GM19239 (cell line): Measurements from ENCODE around the gene ANKRD35.
A peak's percentile ranks its signal among the peaks of the same experiment; 100 is the strongest.
"Not testable (repeated sequence)": the region's sequence is repeated elsewhere in the genome, so short reads cannot be mapped to it uniquely, and the experiment has no call there.

Experiments
- DNase-seq: peaks from one replicate; pipeline ENCODE4 v3.0.0; 2011; ENCODE audit warnings: low spot score; ENCODE audit not compliant: insufficient read length
- FAIRE-seq: peaks from 2 replicates; lab custom pipeline; 2011; peaks lifted over from hg19 to GRCh38; lab: Jason Lieb, UNC

ANKRD35 gene

DNA sequence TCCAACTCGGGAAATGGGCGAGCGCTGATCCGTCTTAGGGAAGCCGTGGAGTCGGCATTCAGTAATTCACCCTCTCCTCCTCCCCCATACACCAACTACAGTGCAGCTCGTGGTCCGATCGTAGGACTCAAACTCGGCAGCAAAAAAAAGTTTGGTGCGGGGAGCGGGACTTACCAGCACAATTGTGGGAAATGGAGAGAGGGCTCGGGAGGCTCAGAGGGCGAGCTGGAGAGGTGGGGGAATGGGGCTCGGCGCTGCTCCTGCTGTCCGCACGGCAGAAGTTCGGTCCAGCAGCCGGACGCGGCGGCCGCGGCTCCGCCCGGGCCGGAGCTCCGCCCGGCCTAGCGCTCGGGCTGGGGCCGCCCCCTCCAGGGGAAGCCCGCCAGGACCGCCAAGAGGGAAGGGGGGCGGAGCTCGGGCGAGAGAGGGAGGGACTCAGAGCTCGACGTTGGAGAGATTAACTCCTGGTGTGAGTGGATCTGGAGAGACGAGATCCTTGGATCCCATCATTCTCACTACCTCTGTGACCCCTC is 26.1 kb downstream of the ANKRD35 start:
- FAIRE-seq (peak; percentile 88), DNase-seq (peak; percentile 74)

DNA sequence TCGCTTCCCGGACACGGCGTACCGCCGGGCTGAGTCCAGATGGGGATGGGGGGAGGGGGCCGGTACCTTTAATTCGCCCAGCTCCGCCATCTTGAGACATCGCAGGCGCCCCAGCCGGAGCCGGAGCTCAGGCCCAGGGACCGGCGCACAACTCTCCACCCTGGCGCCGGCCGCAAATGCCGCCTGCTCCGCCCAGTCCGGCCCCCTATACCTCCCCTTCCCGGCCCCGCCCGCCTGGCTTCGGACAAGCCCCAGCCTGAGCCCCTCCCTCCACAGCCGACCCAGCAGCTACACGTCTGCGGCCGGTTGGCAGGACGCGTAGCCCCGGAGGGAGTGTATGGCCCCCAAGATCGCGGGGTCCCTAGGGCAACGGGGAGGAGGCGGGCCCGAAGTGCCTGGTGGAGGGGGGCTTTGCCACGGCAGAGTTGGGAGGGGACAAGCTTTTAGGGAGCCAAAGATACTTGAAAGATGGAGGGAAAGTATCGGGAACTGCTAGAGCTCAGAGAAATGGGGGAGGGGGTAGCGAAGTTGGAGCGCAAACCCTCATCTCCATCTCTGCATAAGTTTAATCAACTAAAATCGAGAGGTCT is 26.7 kb downstream of the ANKRD35 start, which contains the start of gene PIAS3:
TSS of gene PIAS3 (minus strand) at position 181 of the 590 bp plus-strand sequence. CDS start at position 90, 91 bp downstream.
- FAIRE-seq, result peak; percentile 89

DNA sequence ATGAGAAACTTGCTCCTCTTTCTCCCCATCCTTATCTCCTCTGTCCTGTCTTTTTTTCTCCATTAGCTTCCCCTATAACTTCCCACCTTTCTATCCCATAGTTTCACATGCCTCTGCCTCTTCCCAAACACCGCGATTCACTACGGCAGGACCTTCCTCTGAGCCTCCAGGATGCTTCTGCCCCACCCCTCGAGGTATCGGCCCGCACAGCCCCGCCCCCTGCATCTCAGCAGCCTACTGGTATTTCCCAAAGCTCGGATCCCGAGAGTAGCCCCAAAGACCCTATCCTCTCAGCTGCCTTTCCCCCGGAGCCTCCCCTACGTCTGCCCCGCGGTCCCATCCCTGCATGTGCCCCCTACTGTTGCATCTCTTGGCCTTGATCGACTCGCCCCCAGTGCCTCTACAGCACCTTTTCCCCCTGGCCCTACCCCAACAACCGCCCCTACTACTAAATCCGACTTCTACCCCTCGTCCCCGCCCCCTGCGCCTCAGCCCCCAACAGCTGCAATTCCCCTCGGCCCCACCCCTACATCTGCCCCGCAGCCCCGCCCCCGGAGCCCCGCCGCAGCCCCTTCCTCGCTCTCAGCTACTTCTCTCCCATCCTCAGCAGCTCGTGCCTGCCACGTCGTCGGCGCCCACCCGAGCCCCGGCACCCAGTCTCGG is 27.3 kb downstream of the ANKRD35 start:
- FAIRE-seq (peak; percentile 90), DNase-seq (peak; percentile 28)

More for the DNA sequence above, 26.7 kb downstream of the ANKRD35 start, which contains the start of gene PIAS3:
- DNase-seq, result peak; percentile 91

DNA sequence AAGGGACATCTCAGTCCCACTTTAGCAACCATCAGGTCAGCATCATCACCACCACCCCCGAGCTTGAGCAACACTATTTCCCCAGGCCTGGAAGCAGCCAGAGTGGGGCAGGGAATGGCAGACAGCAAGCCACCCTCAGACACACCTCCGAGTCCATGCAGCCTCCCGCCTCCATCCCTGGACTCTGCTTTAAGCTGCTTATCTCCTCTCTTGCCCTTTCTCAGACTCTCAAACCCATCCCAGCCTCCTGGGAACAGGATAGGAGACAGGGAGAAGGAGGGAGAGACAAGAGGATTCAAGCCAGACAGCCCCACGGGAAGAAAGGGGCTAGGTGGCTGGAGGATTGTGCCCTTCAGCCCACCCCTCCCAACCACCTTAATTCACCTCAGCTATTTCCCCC is 28.5 kb downstream of the ANKRD35 start:
- no peak for FAIRE-seq
- no peak for DNase-seq

DNA sequence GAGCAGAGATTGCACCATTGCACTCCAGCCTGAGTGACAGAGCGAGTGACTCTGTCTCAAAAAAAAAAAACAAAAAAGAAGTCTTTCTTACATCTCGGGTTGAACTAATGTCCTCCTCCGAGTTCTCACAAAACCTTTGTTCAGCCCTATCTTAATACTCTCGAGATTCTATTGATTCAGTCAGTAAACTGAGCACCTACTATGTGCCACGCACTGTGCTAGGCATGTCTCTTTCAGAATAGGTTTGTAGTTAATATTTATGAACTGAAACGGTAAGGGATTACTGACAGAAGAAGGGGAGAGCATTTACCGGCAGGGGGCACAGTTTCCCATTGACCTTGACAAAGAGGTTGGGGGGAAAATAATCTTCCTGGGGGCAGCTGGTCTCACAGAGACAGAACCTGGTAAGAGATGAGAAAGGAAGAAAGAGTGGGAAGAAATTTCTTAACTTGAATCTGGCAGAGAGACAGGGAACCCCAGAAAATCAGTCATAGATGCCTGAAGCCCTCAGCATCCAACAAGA is 30.2 kb downstream of the ANKRD35 start:
- FAIRE-seq, result no peak

DNA sequence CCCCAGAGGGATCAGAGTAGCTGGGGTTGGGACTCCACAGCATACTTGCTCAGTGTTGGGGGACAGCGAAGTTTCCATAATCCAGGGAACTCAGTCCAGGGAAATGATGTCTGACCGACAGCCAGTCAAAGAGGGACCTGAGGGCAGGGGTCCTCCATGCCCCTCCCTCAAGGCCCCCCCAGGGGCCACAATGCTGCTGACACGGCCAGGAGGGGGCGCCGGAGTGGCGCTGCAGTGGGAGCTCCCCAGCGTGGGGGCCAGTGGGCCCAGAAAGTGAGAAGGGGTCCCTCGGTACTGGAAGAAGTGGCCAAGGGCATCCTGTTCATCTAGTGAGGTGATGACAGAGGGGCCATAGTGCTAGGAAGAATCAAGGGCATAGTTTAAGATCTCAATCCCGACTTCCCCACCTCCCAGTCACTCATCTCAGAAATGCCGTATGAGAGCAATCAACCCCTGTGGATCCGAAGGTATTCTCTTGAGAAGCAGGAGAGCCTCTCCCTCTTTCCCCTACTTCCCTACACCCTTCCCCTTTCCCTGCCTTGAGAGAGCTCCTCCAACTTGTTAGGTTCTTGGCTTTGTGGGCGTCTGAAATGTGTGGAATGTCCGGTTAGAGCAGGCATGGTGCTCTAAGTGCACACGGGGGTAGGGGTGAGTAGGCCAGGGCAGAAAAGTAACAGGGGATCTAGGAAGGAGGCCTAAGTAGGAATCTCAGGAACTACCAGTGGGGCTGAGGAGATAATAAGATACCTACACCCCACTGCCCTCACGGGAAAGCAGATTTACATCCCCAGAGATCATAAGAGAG is 36.1 kb downstream of the ANKRD35 start:
- FAIRE-seq, result no peak
- DNase-seq, result no peak

More for the DNA sequence above, 30.2 kb downstream of the ANKRD35 start:
- no peak for DNase-seq

DNA sequence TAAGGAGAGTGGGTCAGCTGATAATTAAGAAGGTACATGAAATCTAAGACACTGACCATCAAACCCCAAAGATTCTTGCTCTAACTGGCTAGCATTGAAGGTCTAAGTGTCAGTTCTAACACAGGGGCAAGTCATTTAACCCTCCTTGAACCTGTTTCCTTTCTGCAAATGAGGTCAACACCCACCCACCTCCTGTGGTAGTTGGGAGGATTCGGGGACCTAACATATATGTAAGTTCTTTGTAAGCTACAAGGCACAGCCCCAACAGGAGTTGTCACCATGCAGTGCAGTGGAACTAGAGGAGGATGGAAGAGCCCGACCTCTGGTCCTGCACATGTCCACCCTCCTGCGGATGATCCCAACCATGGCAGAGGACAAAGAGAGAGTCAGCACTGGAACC is 37.8 kb downstream of the ANKRD35 start:
- DNase-seq (no peak), FAIRE-seq (no peak)

DNA sequence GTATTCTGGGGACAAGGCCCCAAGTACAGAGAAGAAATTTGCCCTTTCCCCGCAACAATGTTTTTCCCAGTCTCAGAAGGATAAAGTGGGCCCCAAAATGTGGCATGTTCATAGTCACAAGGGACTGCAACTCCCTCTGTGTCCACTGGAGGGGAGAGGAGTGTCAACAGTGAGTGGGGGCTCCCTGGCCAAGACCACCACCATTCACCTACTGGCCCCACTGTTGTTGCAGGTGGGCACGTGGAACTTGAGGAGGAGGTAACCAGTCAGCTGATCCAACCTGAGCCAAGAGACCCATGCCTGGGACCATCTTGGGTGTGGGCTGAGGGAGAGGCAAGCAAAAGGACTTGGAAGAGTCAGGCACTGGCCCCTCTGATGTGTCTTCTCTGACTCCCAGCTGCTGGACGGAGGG is 39.5 kb downstream of the ANKRD35 start:
- DNase-seq (peak; percentile 45), FAIRE-seq (peak; percentile 80)

DNA sequence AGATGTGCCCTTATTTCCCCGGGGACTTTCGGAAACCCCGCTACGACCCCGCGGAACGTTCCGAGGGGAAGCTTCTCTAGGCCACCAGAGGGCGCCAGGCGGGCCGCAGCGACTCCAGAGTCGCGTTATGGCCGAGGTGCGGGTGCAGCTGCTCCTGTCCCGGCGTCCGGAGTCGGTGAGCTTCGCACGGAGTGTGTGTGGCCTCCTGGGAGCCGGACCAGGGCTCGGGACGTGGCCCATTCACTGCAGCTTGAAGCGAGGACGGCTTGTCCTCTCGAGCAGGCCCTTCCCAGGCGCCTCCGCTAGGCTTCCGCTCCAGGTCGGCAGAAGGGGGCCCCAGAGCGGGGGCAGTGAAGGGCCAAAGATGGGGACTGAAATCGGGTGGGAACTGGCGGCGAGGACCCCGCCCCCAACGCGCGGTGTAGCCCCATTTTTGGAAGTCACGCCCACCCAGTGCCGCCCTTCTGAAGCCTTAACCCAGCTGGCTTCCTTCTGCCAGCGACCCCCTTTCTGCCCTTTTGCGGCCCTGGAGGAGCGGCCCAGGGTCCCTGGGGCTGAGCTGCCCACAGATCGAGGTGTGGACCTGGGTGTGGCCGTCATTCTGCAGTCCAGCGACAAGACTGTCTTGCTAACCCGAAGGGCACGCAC is 40.0 kb downstream of the ANKRD35 start, which contains the start of gene NUDT17:
TSS of gene NUDT17 (plus strand) at position 117 of the 648 bp plus-strand sequence. CDS start at position 128, 11 bp downstream.
- FAIRE-seq (no peak), DNase-seq (peak; percentile 76)

DNA sequence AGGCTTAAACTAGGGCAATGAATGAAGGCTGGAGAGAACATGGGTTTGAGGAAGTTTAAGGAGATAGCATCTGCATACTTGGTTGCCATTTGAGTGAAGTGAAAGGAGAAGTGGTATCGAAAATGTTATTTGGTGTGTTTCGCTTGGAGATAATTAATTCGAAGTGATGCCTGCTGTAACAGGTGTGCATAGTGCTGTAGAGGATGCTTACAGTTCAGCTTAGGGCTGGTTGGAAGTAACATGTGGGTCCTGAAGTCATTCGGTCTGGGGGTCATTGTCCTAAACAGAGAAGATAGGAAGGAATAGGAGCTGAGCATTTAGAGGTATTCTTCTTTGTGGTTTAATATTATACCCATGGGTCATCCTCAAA is 40.5 kb downstream of the ANKRD35 start:
- FAIRE-seq (peak; percentile 92), DNase-seq (peak; percentile 48)

DNA sequence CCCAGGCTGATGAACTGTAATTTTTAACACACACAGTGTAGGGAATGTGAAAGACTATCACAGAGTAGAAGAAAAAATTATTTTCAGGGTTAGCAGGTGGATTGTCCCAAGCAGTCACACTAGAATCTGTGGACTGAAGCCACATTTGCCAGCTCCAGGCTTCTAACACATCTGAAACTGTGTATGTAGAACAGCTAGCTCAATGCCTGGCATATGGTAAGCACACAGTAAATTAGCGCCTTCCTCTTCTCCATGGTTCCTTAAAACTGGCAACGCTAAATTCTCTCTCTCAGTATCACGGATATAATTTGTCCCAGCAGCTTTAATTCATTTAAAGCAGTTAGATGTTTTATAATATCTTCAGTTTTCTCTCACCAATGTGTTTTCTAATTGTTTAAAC is 42.6 kb downstream of the ANKRD35 start:
- DNase-seq (no peak), FAIRE-seq (no peak)

DNA sequence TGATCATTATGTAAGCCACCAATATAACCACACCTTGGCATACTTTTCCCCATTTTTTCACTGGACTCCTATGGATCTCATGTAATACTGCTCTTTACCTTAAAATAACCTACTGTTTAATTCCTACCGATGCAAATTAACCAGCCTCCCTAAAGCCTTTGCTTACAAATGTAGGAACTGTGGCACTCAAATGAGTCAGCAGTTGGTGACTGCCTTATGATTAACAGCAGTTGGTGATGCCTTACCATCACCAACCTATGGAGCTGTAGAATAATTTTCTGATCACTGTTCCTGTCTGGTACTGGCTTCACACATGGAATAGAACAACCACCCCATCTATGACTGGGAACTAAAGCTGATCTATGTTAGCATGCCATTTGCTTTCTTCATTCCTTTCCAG is 48.0 kb downstream of the ANKRD35 start:
- DNase-seq (no peak), FAIRE-seq (no peak)

DNA sequence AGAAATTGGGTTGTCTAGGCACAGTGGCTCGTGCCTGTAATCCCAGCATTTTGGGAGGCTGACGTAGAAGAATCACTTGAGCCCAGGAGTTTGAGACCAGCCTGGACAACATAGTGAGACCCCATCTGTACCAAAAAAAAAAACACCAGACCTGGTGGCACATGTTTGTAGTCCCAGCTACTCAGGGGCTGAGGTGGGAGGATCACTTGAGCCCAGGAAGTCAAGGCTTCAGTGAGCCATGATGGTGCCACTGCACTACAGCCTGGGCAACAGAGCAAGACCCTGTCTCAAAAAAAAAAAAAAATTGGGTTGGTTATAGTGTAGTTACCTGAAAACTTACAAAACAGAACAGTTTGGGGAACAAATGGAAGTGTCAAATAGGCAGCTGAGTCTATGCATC is 54.9 kb downstream of the ANKRD35 start:
- not testable (repeated sequence) for DNase-seq, FAIRE-seq

DNA sequence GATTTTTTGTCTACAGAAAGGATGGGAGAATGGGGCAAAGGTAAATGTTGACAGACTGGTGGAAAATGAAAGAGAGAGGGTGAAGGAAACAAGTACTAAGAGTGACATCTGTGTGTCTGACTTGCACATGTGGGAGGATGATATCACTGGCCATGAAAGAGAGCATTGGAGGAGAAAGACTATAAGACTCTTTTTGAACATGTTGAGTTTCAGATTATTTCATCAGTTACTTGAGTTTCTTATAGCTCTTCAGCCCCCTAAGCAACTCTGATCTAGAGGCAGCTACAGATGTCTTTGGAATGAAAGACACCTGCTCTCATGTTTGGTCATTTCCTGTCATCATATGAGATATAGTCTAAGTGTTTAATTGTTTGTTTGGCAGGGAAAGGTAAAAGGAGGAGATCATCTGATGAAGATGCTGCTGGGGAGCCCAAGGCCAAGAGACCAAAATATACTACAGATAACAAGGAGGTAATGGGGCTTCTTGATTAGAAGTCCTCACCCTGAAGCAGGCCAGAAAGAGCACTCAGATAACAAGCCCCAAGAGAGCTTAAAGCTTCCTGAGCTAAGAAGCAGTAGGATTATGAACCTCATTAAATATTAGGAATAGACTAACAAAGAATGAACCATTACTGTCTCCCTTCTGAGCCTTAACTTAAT is 57.2 kb downstream of the ANKRD35 start:
- DNase-seq (no peak), FAIRE-seq (no peak)

DNA sequence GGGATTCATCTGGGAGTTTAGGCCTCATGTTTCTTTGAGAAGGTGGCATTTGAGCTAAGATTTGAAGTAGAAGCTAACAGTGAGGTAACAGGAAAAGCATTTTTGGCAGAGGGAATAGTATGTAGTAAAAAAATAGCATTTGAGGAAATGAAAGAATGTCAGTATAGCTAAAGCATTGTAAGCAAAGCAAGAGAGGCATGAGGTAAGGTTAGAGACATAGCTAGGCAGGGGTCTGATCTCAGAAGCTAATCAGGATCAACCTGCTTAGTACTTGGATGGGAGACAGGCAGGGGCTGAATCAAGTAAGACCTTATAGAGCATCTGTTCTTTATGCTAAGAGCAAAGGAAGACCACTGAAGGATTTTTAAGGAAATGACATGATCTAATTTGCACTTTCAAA is 57.7 kb downstream of the ANKRD35 start:
- no peak for FAIRE-seq

DNA sequence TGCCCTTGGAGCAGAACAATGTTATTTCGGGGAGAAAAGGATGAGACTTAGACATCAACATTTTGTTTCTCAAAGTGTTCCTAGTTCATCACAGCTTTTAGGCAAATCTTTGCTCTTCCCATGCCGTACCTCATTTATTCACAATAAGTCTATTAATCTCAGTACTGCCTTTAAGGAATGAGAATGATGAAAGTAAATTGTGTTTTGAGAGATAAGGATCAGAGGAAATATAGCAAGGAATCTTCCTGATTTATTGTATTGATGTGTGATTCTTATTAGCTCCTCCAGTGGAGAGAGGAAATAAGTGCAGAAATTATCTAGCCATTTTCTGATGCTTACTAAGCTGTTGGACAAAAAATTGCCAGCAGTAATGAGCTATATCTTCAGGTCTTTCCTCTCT is 59.6 kb downstream of the ANKRD35 start:
- DNase-seq (no peak), FAIRE-seq (no peak)

More for the DNA sequence above, 57.7 kb downstream of the ANKRD35 start:
- no peak for DNase-seq

DNA sequence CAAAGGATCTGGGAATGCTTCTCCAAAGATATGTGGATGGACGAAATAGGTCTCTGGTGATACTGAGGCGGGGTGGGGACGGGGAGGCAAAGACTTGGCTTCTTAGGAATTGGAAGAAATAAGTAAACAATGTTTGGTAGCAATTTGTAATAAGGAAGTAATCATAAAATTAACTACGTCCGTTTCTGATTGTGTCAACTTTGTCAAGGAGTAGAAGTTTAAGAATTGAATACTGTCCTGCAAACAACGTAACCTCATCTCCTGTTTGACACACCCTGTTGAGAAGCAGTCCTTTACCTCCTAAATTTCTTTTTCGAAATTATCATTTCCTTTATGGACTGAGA is 61.2 kb downstream of the ANKRD35 start:
- no peak for DNase-seq
- FAIRE-seq, result no peak

DNA sequence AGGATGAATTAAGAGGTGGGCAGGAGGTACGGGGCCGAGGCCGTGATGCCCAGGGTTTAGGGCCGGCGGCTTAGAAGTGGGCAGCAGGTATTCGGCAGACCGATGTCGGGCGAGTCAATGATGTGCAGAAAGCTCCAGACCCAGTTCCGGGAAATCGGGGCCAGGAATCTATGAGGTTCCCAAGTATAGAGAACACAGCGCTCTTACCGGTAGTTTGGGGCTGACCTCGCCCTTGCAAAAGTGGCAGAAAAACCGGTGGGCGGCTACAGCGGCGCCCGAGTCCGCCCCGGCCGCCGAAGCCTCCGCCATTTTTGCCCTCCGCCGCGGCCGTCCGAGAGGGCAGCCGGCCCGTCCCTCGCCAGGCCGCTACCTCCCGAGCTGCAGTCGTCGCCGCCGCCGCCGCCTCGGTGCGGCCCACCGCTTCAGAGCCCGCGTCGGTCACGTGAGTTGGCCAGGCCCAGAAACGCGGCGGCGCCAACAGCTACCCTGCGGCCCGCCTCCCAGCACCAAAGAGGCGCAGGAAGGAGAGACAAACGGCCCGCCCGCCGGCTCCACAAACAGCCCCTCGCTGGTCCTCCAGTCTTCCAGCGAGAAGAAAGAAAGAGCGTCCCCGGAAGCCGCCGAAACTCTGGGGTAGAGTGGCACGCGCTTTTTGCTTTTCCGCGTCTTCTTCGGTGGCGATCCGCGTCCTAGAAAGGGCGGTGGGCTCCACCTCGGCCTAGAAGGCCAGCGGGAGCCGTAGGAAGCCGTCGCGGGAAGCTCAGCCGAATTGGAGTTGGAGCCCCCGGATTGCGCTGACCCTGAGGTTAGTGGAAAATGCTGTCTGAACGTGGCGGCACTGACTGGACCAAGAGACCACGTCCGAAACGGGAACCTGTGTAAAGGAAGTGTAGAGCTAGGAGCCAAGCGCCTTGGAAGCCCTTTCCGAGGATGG is 61.8 kb downstream of the ANKRD35 start, which contains the start of the genes POLR3C and RNF115:
TSS of gene POLR3C (plus strand) at position 636 of the 934 bp plus-strand sequence. CDS start 1,577 bp downstream, outside the sequence.
TSS of gene RNF115 (minus strand) at position 531 of the 934 bp plus-strand sequence. CDS start at position 309, 222 bp downstream.
- FAIRE-seq (peak; percentile 45), DNase-seq (peak; percentile 71)
